ENCODE measurements around the gene LRRC3B.

Gene LRRC3B

DNA sequence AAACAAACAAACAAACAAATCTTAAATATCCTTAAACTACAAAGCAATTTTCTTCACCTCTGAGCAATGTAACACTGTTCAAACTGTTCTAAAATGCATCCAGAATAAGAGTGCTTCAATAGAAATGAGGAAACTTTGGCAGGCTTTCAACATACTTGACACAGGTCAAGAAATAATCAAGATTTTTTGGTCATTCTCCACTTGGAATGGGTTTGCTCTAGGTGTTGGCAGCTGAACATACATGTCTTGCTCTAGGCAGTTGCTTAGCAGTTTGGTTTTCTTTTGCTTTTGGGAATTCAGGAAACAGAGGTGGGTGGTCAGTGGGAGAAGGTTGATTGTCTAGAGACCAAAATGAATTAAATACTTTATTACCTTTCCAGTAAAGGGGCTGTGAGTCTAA, 1.4 kb upstream of the LRRC3B start:
- peaks cover 32% of the 10 kb centered on the region for H3K4me1 Mint-ChIP-seq
- no peaks in the 10 kb centered on the region for H3K36me3 Mint-ChIP-seq (ENCODE audit: low read depth)
- no peaks in the 10 kb centered on the region for H3K9me3 Mint-ChIP-seq
- TF ChIP-seq, protein P1, sequence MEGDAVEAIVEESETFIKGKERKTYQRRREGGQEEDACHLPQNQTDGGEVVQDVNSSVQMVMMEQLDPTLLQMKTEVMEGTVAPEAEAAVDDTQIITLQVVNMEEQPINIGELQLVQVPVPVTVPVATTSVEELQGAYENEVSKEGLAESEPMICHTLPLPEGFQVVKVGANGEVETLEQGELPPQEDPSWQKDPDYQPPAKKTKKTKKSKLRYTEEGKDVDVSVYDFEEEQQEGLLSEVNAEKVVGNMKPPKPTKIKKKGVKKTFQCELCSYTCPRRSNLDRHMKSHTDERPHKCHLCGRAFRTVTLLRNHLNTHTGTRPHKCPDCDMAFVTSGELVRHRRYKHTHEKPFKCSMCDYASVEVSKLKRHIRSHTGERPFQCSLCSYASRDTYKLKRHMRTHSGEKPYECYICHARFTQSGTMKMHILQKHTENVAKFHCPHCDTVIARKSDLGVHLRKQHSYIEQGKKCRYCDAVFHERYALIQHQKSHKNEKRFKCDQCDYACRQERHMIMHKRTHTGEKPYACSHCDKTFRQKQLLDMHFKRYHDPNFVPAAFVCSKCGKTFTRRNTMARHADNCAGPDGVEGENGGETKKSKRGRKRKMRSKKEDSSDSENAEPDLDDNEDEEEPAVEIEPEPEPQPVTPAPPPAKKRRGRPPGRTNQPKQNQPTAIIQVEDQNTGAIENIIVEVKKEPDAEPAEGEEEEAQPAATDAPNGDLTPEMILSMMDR (IDR thresholded peaks at IDR 0.05; ENCODE audit: unreplicated experiment in 3 of 3): no peak
- H3K27ac Mint-ChIP-seq: peak overlapping the region in 2 of 3 experiments; percentile 66 to 70
- peak overlapping the region; percentile 88 to 92 (median 91) for H3K4me3 Mint-ChIP-seq
- H3K27me3 Mint-ChIP-seq (ENCODE audit: low read depth): peaks cover 53% of the 10 kb centered on the region

DNA sequence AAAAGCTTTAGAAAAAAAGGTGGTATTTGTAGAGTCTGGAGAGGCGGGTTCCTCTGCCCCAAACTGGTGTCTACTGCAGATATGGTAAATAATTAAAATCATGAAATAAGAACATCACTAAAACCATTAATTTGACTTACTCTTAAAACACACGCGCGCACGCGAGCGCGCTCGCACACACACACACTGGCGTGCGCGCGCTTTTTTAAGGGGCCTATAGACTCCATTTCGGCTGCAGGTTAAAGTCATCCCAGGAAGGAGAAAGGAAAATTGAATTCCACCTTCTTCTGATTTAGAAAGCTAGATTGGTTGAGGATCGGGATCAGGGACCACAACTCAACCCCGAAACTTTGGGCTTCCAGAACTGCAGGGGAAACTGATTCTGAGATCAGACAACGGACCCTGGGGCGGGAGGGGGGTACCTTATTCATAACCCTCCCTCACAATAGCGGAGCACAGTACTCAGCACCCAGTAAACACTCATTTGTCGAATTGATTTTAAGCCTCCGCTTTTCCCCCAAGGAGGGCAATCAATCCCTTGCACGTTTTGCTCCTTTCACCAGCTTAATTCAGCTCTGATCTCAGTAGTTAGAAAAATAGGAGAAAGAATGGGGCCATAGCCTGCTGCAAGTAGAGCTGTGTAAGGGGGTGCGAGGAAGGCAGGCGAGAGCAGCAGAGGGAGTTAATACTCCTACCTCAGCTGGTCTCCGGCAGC, 509 bp upstream of the LRRC3B start:
- H3K36me3 Mint-ChIP-seq (ENCODE audit: low read depth): no peaks in the 10 kb centered on the region
- TF ChIP-seq, protein P1 (IDR thresholded peaks at IDR 0.05; ENCODE audit: unreplicated experiment in 3 of 3): no peak
- H3K27me3 Mint-ChIP-seq (ENCODE audit: low read depth): peaks cover 56% of the 10 kb centered on the region
- peak overlapping the region; percentile 50 to 70 (median 66) for H3K27ac Mint-ChIP-seq
- H3K9me3 Mint-ChIP-seq: no peaks in the 10 kb centered on the region
- H3K4me1 Mint-ChIP-seq: peaks cover 32% of the 10 kb centered on the region
- H3K4me3 Mint-ChIP-seq: peak overlapping the region; percentile 88 to 92 (median 91)

DNA sequence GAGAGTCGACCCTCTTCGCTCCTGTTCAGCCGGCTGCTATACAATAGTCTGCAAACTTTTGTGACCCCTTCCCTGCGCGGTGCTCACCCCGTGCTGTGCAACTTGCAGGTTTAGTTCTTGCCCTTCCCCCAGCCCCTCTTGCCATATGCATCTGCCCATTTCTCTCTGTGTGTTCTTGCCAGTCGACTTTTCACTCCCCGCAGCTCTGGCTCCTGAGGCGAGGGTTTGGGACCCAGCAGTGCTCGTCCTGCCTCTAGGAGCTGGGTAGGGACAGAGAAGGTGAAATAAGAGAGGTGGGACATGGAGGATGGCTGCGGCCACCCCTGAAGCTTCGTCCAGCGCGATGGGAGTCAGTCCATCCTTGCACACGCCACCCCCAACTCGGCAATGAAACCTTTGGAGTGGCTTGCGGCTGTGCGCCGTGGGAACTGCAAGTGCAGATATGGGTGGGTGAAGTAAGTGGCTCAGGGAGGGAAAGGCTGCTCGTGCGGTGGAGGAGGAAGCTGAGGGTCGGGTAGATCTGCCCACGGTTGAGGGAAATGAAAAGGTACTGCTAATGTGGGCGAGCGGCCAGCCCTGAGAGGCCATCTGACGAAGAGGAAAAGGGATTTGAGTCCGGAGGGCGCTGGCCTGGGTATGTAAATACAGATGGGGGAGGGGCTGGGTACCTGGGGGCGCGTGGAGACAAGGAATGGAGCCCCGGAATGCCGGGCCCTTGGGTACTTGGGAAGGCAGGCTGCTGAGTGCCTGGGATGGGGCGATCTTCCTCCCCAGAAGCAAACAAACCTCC, 1.0 kb downstream of the LRRC3B start:
- Mint-ChIP-seq H3K4me1 (peaks cover 32% of the 10 kb centered on the region), H3K36me3 (ENCODE audit: low read depth) (no peaks in the 10 kb centered on the region), H3K4me3 (peak overlapping the region; percentile 87 to 88 (median 88)), H3K27ac (peak overlapping the region in 1 of 3 experiments; percentile 29), H3K27me3 (ENCODE audit: low read depth) (peaks cover 61% of the 10 kb centered on the region), H3K9me3 (no peaks in the 10 kb centered on the region)
- TF ChIP-seq, protein P1 (IDR thresholded peaks at IDR 0.05; ENCODE audit: unreplicated experiment in 3 of 3): no peak

DNA sequence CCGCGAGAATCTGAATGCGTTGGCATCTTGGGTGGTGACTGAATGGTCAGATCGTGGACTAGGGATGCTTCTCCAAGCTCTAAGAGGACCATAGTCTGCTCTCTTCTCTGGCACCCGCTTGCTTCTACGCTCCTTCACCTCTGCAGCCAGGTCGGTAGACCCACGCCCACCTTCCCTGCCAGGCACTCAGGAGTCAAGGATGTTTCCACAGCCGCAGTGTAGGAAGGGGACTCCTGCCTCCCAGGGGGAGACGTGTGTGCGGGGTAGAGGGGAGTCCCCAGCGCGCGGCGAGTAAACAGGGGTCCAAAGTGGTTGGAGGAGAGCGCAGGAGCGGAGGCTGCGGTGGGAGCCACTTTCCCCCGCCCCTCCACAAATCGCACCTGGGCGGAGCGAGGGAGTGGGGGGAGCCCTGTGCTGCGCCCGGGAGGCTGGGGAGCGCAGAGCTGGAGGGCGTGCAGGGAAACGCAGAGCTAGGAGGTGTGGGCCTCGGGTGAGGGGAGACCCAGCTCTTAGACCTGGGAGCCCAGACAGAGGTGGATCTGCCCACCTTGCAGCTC, 1.7 kb downstream of the LRRC3B start:
- Mint-ChIP-seq H3K27ac (peak overlapping the region in 1 of 3 experiments; percentile 29), H3K27me3 (ENCODE audit: low read depth) (peaks cover 57% of the 10 kb centered on the region), H3K4me1 (peaks cover 32% of the 10 kb centered on the region), H3K9me3 (no peaks in the 10 kb centered on the region), H3K4me3 (peak overlapping the region; percentile 87 to 88 (median 88)), H3K36me3 (ENCODE audit: low read depth) (no peaks in the 10 kb centered on the region)
- TF ChIP-seq, protein P1 (IDR thresholded peaks at IDR 0.05; ENCODE audit: unreplicated experiment in 3 of 3): no peak

DNA sequence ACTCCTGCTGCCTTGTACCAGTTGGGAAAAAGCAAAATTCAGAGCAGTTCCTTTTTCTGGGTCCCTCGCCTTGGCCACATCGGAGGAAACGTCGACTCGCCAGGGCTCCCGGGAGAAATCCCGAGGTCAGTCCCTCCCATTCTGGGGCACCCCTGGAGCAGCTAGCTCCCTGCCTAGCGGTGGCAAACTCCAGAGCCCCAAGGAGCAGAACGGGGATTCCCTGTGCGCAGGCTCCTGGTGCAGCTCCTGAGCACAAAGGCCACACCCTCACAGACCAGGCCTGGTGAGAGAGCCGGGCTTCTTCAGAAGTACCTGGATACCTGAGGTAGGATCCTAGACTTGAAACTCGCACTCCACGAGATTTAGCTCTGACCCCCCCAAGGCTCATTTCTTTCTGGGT, 2.6 kb downstream of the LRRC3B start:
- Mint-ChIP-seq H3K4me1 (peaks cover 39% of the 10 kb centered on the region), H3K27ac (no peak overlapping the region), H3K4me3 (peak overlapping the region; percentile 52 to 71 (median 66)), H3K27me3 (ENCODE audit: low read depth) (peaks cover 57% of the 10 kb centered on the region), H3K9me3 (no peaks in the 10 kb centered on the region), H3K36me3 (ENCODE audit: low read depth) (no peaks in the 10 kb centered on the region)
- TF ChIP-seq, protein P1 (IDR thresholded peaks at IDR 0.05; ENCODE audit: unreplicated experiment in 3 of 3): no peak

All from nephron (organoid).